ENCODE results near the gene DEPDC1B. TPM values are rescaled to one million over a fixed set of nuclear protein-coding genes. Genes with fewer than 3 reads are reported as not detected.

The DEPDC1B gene
- total RNA-seq, 2 donors from 2014 or later, result 0.32 to 1.8 TPM

- no peak overlapping the region for H3K27ac ChIP-seq
- WGBS, result 69% methylated on average over 1 of the region's 1 CpG
- DNase-seq (ENCODE audit: low spot score), result no peak
- no peak overlapping the region for H3K4me3 ChIP-seq
- no peaks in the 10 kb centered on the region for H3K36me3 ChIP-seq
- no peaks in the 10 kb centered on the region for H3K9me3 ChIP-seq
- no peaks in the 10 kb centered on the region for H3K27me3 ChIP-seq (replicated peaks; ENCODE audit: insufficient read depth)
- intact Hi-C loops (cut with DNase I), result no loop called here
- H3K4me1 ChIP-seq (replicated peaks), result no peaks in the 10 kb centered on the region
- TF ChIP-seq POLR2A (IDR thresholded peaks at IDR 0.05), result no peak
Measured at GRCh38 chr5:60639544-60639943, 60.4 kb downstream of the DEPDC1B start.

GRCh38 chr5:60638300-60638699, 61.7 kb downstream of the DEPDC1B start:
- TF ChIP-seq POLR2AphosphoS5 (IDR thresholded peaks at IDR 0.05), result no peak
- TF ChIP-seq POLR2A (IDR thresholded peaks at IDR 0.05), result no peak
- no peak for TF ChIP-seq CTCF (IDR thresholded peaks at IDR 0.05)
- intact Hi-C loops (cut with DNase I), result no loop called here
- H3K36me3 ChIP-seq, result no peaks in the 10 kb centered on the region
- no peaks in the 10 kb centered on the region for H3K4me1 ChIP-seq (replicated peaks)
- no peak for DNase-seq (ENCODE audit: low spot score)
- H3K27me3 ChIP-seq (replicated peaks; ENCODE audit: insufficient read depth), result no peaks in the 10 kb centered on the region
- H3K27ac ChIP-seq, result no peak overlapping the region
- no peak overlapping the region for H3K4me3 ChIP-seq
- H3K9me3 ChIP-seq, result no peaks in the 10 kb centered on the region

- intact Hi-C loops (cut with DNase I), result no loop called here
- Histone ChIP-seq H3K9me3 (no peaks in the 10 kb centered on the region), H3K4me1 (replicated peaks) (no peaks in the 10 kb centered on the region), H3K36me3 (no peaks in the 10 kb centered on the region), H3K27me3 (replicated peaks; ENCODE audit: insufficient read depth) (no peaks in the 10 kb centered on the region), H3K4me3 (no peak overlapping the region), H3K27ac (no peak overlapping the region)
- 98% methylated on average over 4 of the region's 4 CpGs for WGBS
- no peak for DNase-seq (ENCODE audit: low spot score)
- TF ChIP-seq POLR2A (IDR thresholded peaks at IDR 0.05) (no peak), POLR2AphosphoS5 (IDR thresholded peaks at IDR 0.05) (no peak), CTCF (IDR thresholded peaks at IDR 0.05) (no peak)
Measured at GRCh38 chr5:60636644-60637043, 63.3 kb downstream of the DEPDC1B start.

- intact Hi-C loops (cut with DNase I), result no loop called here
- Histone ChIP-seq H3K4me1 (replicated peaks) (no peaks in the 10 kb centered on the region), H3K4me3 (no peak overlapping the region), H3K27me3 (replicated peaks; ENCODE audit: insufficient read depth) (no peaks in the 10 kb centered on the region), H3K9me3 (no peaks in the 10 kb centered on the region), H3K27ac (no peak overlapping the region), H3K36me3 (no peaks in the 10 kb centered on the region)
- no peak for TF ChIP-seq POLR2A (IDR thresholded peaks at IDR 0.05)
- TF ChIP-seq CTCF (IDR thresholded peaks at IDR 0.05), result no peak
- TF ChIP-seq POLR2AphosphoS5 (IDR thresholded peaks at IDR 0.05), result no peak
- DNase-seq (ENCODE audit: low spot score), result no peak
- 65% methylated on average over 1 of the region's 1 CpG for WGBS
Measured at GRCh38 chr5:60636001-60636400, 64.0 kb downstream of the DEPDC1B start.

- intact Hi-C loops (cut with DNase I), result no loop called here
Measured at GRCh38 chr5:60634051-60634450, 65.9 kb downstream of the DEPDC1B start.

More at GRCh38 chr5:60634051-60634450, 65.9 kb downstream of the DEPDC1B start:
- no peaks in the 10 kb centered on the region for H3K9me3 ChIP-seq
- WGBS, result 76% methylated on average over 6 of the region's 6 CpGs
- H3K4me1 ChIP-seq (replicated peaks), result no peaks in the 10 kb centered on the region
- H3K27me3 ChIP-seq (replicated peaks; ENCODE audit: insufficient read depth), result no peaks in the 10 kb centered on the region
- DNase-seq (ENCODE audit: low spot score), result no peak
- H3K36me3 ChIP-seq, result no peaks in the 10 kb centered on the region
- H3K27ac ChIP-seq, result no peak overlapping the region
- no peak for TF ChIP-seq POLR2A (IDR thresholded peaks at IDR 0.05)
- no peak for TF ChIP-seq POLR2AphosphoS5 (IDR thresholded peaks at IDR 0.05)
- no peak for TF ChIP-seq CTCF (IDR thresholded peaks at IDR 0.05)
- H3K4me3 ChIP-seq, result no peak overlapping the region
